A549 (cell line): ENCODE data around the gene THEM4. TPM values are rescaled to one million over a fixed set of nuclear protein-coding genes. Genes with fewer than 3 reads are reported as not detected.

ENCODE experiments used
- ATAC-seq, 2 experiments: fragments of 200-7000 bp in 1 of 2; fragments of >200 bp in 1 of 2; cut with Nextera tagmentation in 1 of 2; cut with Tn5 transposase in 1 of 2; 3 replicates each; pipeline versions ENCODE4 v1.8.0 to v1.9.1; 2018 to 2020; ENCODE audit warnings: mild to moderate bottlenecking in 1 of 2, moderate library complexity in 1 of 2
- CTCF ChIA-PET: fragments of 300-600 bp; sonication (Branson Sonifier 250); formaldehyde crosslinking; extraction: SDS; loops from one replicate; lab custom pipeline; 2021; ENCODE audit warnings: antibody characterized with exemption, inconsistent platforms; lab: Yijun Ruan, JAX
- POLR2A ChIA-PET: fragments of 350-600 bp; formaldehyde crosslinking; extraction: SDS; loops from one replicate; lab custom pipeline; 2021; ENCODE audit warnings: antibody characterized with exemption, inconsistent platforms; lab: Yijun Ruan, JAX
- DNase-seq, 2 experiments: peaks; one replicate each; pipeline versions ENCODE4 v3.0.0 to v3.0.0-alpha.2; 2011 to 2016; ENCODE audit warnings: low read depth in 1 of 2, low spot score in 1 of 2
- FAIRE-seq: peaks from 2 replicates; lab custom pipeline; 2011; peaks lifted over from hg19 to GRCh38; lab: Jason Lieb, UNC
- H3K27ac ChIP-seq, 2 experiments: fragments of >200 bp; sonication (Bioruptor Twin); formaldehyde crosslinking; 3 replicates each; pipeline ENCODE4 v1.5.1; 2016 to 2017
- H3K4me1 ChIP-seq: fragments of >200 bp; sonication (Bioruptor Twin); formaldehyde crosslinking; 3 replicates; pipeline ENCODE4 v1.6.1; 2016
- H3K4me2 ChIP-seq: fragments of >200 bp; sonication (Bioruptor Twin); formaldehyde crosslinking; 3 replicates; pipeline ENCODE4 v1.6.1; 2016
- H3K4me3 ChIP-seq: fragments of >200 bp; sonication (Bioruptor Twin); formaldehyde crosslinking; 3 replicates; pipeline ENCODE4 v1.5.1; 2016
- H3K9me3 ChIP-seq: fragments of >200 bp; sonication (Bioruptor Twin); formaldehyde crosslinking; 3 replicates; pipeline ENCODE4 v1.6.1; 2016
- BHLHE40 ChIP-seq: IDR thresholded peaks from 2 replicates; pipeline ENCODE4 v1.6.1; 2012; ENCODE audit warnings: low read depth, low read length, inconsistent platforms
- CEBPB ChIP-seq, 2 experiments: fragments of >200 bp in 1 of 2; sonication (Bioruptor Twin) in 1 of 2; formaldehyde crosslinking in 1 of 2; IDR thresholded peaks; 2 replicates each; pipeline ENCODE4 v1.6.1; 2012 to 2016
- CHD4 ChIP-seq: fragments of 200-600 bp; sonication (generic); IDR thresholded peaks from 2 replicates; pipeline ENCODE4 v1.6.1; 2016; ENCODE audit warnings: antibody characterized with exemption, mild to moderate bottlenecking, borderline replicate concordance
- CTCF ChIP-seq: fragments of >200 bp; sonication (Bioruptor Twin); formaldehyde crosslinking; IDR thresholded peaks from 3 replicates; pipeline ENCODE4 v1.5.1; 2016
- E2F6 ChIP-seq: IDR thresholded peaks from 2 replicates; pipeline ENCODE4 v1.6.1; 2012; ENCODE audit warnings: low read depth, borderline replicate concordance
- EHMT2 ChIP-seq: fragments of 200-600 bp; sonication (generic); IDR thresholded peaks from 2 replicates; pipeline ENCODE4 v1.6.1; 2016; ENCODE audit warnings: antibody characterized with exemption, low read depth, mild to moderate bottlenecking, moderate library complexity
- EP300 ChIP-seq, 2 experiments: fragments of >200 bp; sonication (Bioruptor Twin); formaldehyde crosslinking; IDR thresholded peaks; 2 replicates in 1 of 2; 3 replicates in 1 of 2; pipeline ENCODE4 v1.6.1; 2016 to 2017
- ESRRA ChIP-seq: fragments of 150-350 bp; IDR thresholded peaks from 2 replicates; pipeline ENCODE4 v1.6.1; 2014; ENCODE audit warnings: mild to moderate bottlenecking, low read length, borderline replicate concordance
- FOSB ChIP-seq: fragments of 250-450 bp; sonication (Bioruptor Pico); IDR thresholded peaks from 2 replicates; pipeline ENCODE4 v1.5.0; 2020; ENCODE audit warnings: mild to moderate bottlenecking, moderate library complexity
- HEYL ChIP-seq: fragments of 250-450 bp; sonication (Bioruptor Pico); IDR thresholded peaks from 2 replicates; pipeline ENCODE4 v1.8.0; 2021; ENCODE audit warnings: mild to moderate bottlenecking, moderate library complexity
- HMGXB4 ChIP-seq: fragments of 250-450 bp; sonication (Bioruptor Pico); IDR thresholded peaks from 2 replicates; pipeline ENCODE4 v1.5.0; 2021; ENCODE audit warnings: mild to moderate bottlenecking, moderate library complexity, borderline replicate concordance
- JUNB ChIP-seq: fragments of >200 bp; sonication (Bioruptor Twin); formaldehyde crosslinking; IDR thresholded peaks from 2 replicates; pipeline ENCODE4 v1.6.1; 2016
- KDM1A ChIP-seq: fragments of 200-600 bp; sonication (generic); IDR thresholded peaks from 2 replicates; pipeline ENCODE4 v1.6.1; 2016; ENCODE audit warnings: low read depth, mild to moderate bottlenecking
- MAFK ChIP-seq: fragments of 450-650 bp; IDR thresholded peaks from 2 replicates; pipeline ENCODE4 v1.6.1; 2014; ENCODE audit not compliant: partially characterized antibody
- MAX ChIP-seq: IDR thresholded peaks from 2 replicates; pipeline ENCODE4 v1.6.1; 2012
- MYC ChIP-seq: IDR thresholded peaks from 2 replicates; pipeline ENCODE4 v1.6.1; 2012; ENCODE audit warnings: mild to moderate bottlenecking, inconsistent platforms, low read length, improper control_type of control experiment, borderline replicate concordance
- NFE2L2 ChIP-seq: fragments of 150-350 bp; conservative IDR thresholded peaks from 2 replicates; pipeline ENCODE4 v1.6.1; 2014; ENCODE audit warnings: low read length
- PBX3 ChIP-seq: IDR thresholded peaks from 2 replicates; pipeline ENCODE4 v1.6.1; 2012
- POLR2A ChIP-seq: IDR thresholded peaks from 2 replicates; pipeline ENCODE4 v1.6.1; 2012; ENCODE audit warnings: mild to moderate bottlenecking, low read length
- POLR2AphosphoS2 ChIP-seq: conservative IDR thresholded peaks from 2 replicates; pipeline ENCODE4 v1.6.1; 2012; ENCODE audit warnings: low read length, improper control_type of control experiment, inconsistent platforms
- RARB ChIP-seq: fragments of 250-450 bp; sonication (Bioruptor Pico); IDR thresholded peaks from 2 replicates; pipeline ENCODE4 v1.8.0; 2021; ENCODE audit warnings: mild to moderate bottlenecking, moderate library complexity
- RCOR1 ChIP-seq: fragments of 150-350 bp; IDR thresholded peaks from 2 replicates; pipeline ENCODE4 v1.6.1; 2014; ENCODE audit warnings: antibody characterized with exemption, low read length, low read depth
- RFX5 ChIP-seq: fragments of 450-650 bp; IDR thresholded peaks from 2 replicates; pipeline ENCODE4 v1.7.1; 2014; ENCODE audit warnings: antibody characterized with exemption, mild to moderate bottlenecking, moderate library complexity
- SMC3 ChIP-seq: fragments of >200 bp; sonication (Bioruptor Twin); formaldehyde crosslinking; IDR thresholded peaks from 3 replicates; pipeline ENCODE4 v1.6.1; 2018; ENCODE audit warnings: inconsistent platforms
- SREBF2 ChIP-seq: fragments of 450-650 bp; IDR thresholded peaks from 2 replicates; pipeline ENCODE4 v1.6.1; 2014; ENCODE audit warnings: mild to moderate bottlenecking, moderate library complexity
- TFCP2L1 ChIP-seq: fragments of 250-450 bp; sonication (Bioruptor Pico); IDR thresholded peaks from 2 replicates; pipeline ENCODE4 v1.5.0; 2021; ENCODE audit warnings: mild to moderate bottlenecking
- TP53 ChIP-seq: fragments of 250-450 bp; sonication (Bioruptor Pico); IDR thresholded peaks from 2 replicates; pipeline ENCODE4 v1.5.0; 2021; ENCODE audit warnings: mild to moderate bottlenecking, moderate library complexity
- ZNF302 ChIP-seq: fragments of 250-450 bp; sonication (Bioruptor Pico); IDR thresholded peaks from 2 replicates; pipeline ENCODE4 v1.9.0; 2021; ENCODE audit warnings: inconsistent platforms, mild to moderate bottlenecking, moderate library complexity
- ZSCAN20 ChIP-seq: fragments of 250-450 bp; sonication (Bioruptor Pico); IDR thresholded peaks from 2 replicates; pipeline ENCODE4 v1.8.0; 2022; ENCODE audit warnings: mild to moderate bottlenecking, moderate library complexity
- WGBS: methylation state at CpG from one replicate; pipeline ENCODE4 v1.1.6; 2017; ENCODE audit errors: missing lambda C conversion rate; 5-methylcytosine and 5-hydroxymethylcytosine counted together
- polyA plus RNA-seq, 4 experiments: library from polyadenylated mRNA; depleted of rRNA in 3 of 4; stranded (reverse); fragments of >200 nt; fragmentation: RNase III in 1 of 4; extraction: RNeasy Plus Mini Kit Qiagen cat#74134 plus additional on column Dnase treatment in 1 of 4; gene quantifications; 2 replicates in 3 of 4; 3 replicates in 1 of 4; pipeline ENCODE4 v1.2.3, GENCODE V29; 2011 to 2017
- TF ChIP-seq, protein P1 (sequence below): fragments of 250-450 bp; sonication (Bioruptor Pico); IDR thresholded peaks from 2 replicates; pipeline ENCODE4 v1.5.0; 2020; ENCODE audit warnings: low read depth, mild to moderate bottlenecking, moderate library complexity

The THEM4 gene
- polyA plus RNA-seq, 2 of the 4 experiments (the other 2 are of a cell fraction) = 16.6 to 32.3 TPM

GRCh38 chr1:151851886-151852285 is 57.4 kb downstream of the THEM4 start:
- Histone ChIP-seq H3K4me3 (no peak overlapping the region), H3K4me2 (no peak overlapping the region), H3K27ac (no peak overlapping the region), H3K9me3 (no peaks in the 10 kb centered on the region), H3K4me1 (no peaks in the 10 kb centered on the region)
- CTCF ChIA-PET = interaction anchor here (1.1 to 1.9 kb wide), 3 partner anchors 15 to 258 kb away, joined by 3 to 5 read pairs (median 4); no protein-coding TSS in a partner anchor
- DNase-seq (no peak), ATAC-seq (no peak), FAIRE-seq (no peak)
- no peak for TF ChIP-seq HMGXB4 (CRISPR knock-in tag)
- TF ChIP-seq POLR2AphosphoS2 = no peak
- no peak for TF ChIP-seq SMC3
- no peak for TF ChIP-seq ZSCAN20 (CRISPR knock-in tag)
- TF ChIP-seq EP300 (IDR thresholded peaks at IDR 0.05) = no peak
- no peak for TF ChIP-seq RFX5
- TF ChIP-seq ZNF302 = no peak
- TF ChIP-seq PBX3 = no peak
- no peak for TF ChIP-seq NFE2L2
- no peak for TF ChIP-seq CTCF
- no peak for TF ChIP-seq RCOR1
- TF ChIP-seq MAX = no peak
- TF ChIP-seq E2F6 = no peak
- TF ChIP-seq RARB (CRISPR knock-in tag) = no peak
- no peak for TF ChIP-seq SREBF2
- TF ChIP-seq, protein P1, sequence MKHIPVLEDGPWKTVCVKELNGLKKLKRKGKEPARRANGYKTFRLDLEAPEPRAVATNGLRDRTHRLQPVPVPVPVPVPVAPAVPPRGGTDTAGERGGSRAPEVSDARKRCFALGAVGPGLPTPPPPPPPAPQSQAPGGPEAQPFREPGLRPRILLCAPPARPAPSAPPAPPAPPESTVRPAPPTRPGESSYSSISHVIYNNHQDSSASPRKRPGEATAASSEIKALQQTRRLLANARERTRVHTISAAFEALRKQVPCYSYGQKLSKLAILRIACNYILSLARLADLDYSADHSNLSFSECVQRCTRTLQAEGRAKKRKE = no peak
- TF ChIP-seq MYC = no peak
- POLR2A ChIA-PET = no interaction called here
- 59% methylated on average over 8 of the region's 8 CpGs for WGBS

- CTCF ChIA-PET = interaction anchor here (2.7 to 6.5 kb wide), 2 partner anchors 8 to 13 kb away, joined by 7 to 51 read pairs; no protein-coding TSS in a partner anchor
- ATAC-seq (no peak), DNase-seq (no peak), FAIRE-seq (no peak)
- Histone ChIP-seq H3K9me3 (no peaks in the 10 kb centered on the region), H3K4me2 (no peak overlapping the region), H3K4me3 (no peak overlapping the region), H3K27ac (no peak overlapping the region), H3K4me1 (peaks cover 11% of the 10 kb centered on the region; the same call in 2 of the 3 replicates)
- no peak for TF ChIP-seq TFCP2L1 (CRISPR knock-in tag)
- no peak for TF ChIP-seq EHMT2
- TF ChIP-seq POLR2A = no peak
- no peak for TF ChIP-seq BHLHE40
- no peak for TF ChIP-seq CEBPB (IDR thresholded peaks at IDR 0.05)
- TF ChIP-seq CHD4 = no peak
- TF ChIP-seq TP53 = no peak
- TF ChIP-seq JUNB = no peak
- no peak for TF ChIP-seq FOSB (CRISPR knock-in tag)
- TF ChIP-seq HEYL (CRISPR knock-in tag) = no peak
- no peak for TF ChIP-seq KDM1A
- no peak for TF ChIP-seq MAFK
- TF ChIP-seq ESRRA = no peak
- POLR2A ChIA-PET = interaction anchor here (0.7 kb wide), 1 partner anchor 9 kb away, joined by 3 read pairs; no protein-coding TSS in a partner anchor
Observed at GRCh38 chr1:151849871-151850270, 59.4 kb downstream of the THEM4 start.
